Right lung (tissue), 5 donors: ENCODE data around the gene SPEG. TPM values are rescaled to one million over a fixed set of nuclear protein-coding genes. Genes with fewer than 3 reads are reported as not detected.

Experiments
- DNase-seq, 2 donors: peaks; one replicate each; pipeline ENCODE4 v3.0.0-alpha.2; 2013
- polyA plus RNA-seq, 5 donors: library from polyadenylated mRNA; unstranded; fragments of 120-200 nt; gene quantifications; one replicate each; pipeline versions ENCODE4 v1.2.1 to v1.2.3, GENCODE V29; 2013; ENCODE audit warnings: inconsistent platforms in 1 of 5, low replicate concordance in 1 of 5; ENCODE audit not compliant: insufficient read length in 5 of 5, insufficient read depth in 1 of 5

SPEG gene
- polyA plus RNA-seq, 5 donors = 18.1 to 35.5 (median 33.7) TPM

DNA sequence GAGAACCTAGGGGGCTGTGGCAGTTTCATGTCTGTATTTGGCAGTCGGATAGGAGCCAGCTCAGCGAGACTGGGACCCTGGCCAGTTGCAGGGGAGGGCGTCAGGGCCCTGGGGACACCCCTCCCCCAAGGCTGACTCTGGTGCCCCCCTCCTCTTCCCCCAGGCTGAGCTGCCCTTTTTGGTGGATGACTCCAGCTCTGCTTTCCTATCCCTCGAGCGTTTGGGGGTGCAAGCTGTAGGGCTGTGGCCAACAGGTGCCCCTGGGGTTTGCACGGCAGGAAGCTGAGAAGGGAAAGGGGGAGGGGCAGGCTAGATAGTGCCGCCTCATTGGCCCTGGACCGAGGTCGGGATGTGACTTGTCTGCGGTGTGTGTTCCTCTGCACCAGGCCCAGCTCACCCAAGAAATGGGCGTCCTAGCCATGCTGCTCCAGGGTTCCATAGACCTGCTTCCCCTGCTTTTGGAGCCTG is 26.4 kb downstream of the SPEG start:
- DNase-seq = no peak

DNA sequence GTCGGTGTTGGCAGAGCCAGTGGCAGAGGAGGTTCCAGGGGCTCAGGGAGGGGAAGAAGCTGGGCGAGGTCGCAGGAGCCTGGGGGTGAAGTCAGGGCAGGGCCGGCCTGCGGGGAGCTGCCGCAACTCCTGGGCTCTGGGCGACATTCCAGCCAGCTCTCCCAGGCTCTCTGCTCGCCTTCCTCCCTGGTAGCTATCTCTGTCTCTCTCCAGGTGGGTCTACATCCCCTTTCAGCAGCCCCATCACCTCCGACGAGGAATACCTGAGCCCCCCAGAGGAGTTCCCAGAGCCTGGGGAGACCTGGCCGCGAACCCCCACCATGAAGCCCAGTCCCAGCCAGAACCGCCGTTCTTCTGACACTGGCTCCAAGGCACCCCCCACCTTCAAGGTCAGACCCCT is 27.0 kb downstream of the SPEG start:
- DNase-seq = no peak

DNA sequence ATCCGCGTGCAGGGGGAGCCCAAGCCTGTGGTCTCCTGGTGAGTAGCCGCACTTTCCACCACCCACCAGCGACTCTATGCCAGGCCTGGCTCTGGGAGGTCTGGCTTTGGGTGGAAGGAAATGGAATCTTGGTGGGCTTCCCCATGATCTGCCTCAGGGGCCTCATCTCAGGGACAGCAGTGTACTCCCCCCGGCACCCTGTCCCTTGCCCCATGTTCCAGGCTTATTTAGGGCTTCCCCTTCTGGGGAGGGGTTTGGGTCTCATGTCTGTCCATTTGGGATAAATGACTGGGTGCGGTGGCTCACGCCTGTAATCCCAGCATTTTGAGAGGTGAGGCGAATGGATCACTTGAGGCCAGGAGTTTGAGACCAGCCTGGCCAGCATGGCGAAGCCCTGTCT is 27.7 kb downstream of the SPEG start:
- no peak for DNase-seq

GRCh38 chr2:219464286-219465032 is 29.8 kb downstream of the SPEG start:
- DNase-seq = no peak

DNA sequence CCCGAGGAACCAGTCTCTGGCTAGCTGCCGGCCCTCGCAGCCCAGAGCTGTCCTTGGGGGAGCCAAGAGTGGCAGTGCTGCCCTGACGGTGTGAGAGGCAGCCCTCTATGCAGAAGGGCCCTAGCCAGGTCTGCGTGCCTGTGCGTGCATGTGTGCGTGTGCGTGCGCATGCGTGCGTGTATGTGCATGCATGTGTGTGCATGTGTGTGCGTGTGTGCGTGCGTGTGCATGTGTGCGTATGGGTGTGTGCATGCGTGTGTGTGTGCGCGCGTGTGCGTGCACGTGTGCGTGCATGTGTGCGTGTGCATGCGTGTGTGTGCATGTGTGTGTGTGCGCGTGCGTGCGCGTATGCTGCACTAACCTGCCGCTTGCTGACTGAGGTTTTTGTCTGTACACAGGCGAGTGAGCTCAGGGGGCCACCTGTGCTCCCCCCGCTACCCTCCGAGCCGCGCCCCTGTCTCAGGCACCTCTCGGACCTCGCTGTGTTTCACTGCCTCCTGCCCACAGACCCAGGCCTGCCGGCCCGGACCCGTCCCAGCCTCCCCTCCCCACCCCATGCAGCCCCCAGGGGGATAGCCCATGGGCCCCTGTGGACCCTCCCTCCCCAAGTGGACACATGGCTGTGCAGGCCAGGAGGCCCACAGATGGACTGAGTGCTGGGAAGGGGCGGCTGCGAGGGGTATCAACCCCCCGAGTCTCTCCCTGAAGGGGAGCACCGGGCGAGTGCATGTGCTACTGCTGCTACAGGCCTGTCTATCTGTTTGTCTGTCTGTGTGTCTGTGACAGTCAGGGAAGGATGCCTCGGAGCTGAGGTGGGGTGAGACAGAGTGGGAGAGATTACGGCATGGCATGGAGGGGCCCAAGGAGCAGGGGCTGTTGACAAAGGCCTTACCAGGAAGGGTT is 31.3 kb downstream of the SPEG start:
- DNase-seq = no peak

- DNase-seq = no peak
These were observed 32.4 kb downstream of the SPEG start for GRCh38 chr2:219466816-219467735.

DNA sequence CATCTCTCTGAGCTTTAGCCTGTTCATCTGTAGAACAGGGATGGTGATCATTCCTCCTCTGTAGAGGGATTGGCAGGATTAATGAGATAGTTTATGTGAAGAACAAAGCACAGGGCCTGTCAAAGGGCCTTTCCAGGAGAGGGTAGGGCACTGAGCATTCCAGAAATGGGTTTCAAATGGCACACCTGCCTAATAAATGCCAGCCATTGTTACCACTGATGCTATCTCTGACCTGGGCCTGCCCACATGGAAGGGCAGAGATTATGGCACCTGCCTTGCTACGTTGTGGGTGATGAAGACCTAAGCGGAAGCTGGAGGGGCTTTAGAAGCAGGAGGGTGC is 33.1 kb downstream of the SPEG start:
- DNase-seq = no peak

DNA sequence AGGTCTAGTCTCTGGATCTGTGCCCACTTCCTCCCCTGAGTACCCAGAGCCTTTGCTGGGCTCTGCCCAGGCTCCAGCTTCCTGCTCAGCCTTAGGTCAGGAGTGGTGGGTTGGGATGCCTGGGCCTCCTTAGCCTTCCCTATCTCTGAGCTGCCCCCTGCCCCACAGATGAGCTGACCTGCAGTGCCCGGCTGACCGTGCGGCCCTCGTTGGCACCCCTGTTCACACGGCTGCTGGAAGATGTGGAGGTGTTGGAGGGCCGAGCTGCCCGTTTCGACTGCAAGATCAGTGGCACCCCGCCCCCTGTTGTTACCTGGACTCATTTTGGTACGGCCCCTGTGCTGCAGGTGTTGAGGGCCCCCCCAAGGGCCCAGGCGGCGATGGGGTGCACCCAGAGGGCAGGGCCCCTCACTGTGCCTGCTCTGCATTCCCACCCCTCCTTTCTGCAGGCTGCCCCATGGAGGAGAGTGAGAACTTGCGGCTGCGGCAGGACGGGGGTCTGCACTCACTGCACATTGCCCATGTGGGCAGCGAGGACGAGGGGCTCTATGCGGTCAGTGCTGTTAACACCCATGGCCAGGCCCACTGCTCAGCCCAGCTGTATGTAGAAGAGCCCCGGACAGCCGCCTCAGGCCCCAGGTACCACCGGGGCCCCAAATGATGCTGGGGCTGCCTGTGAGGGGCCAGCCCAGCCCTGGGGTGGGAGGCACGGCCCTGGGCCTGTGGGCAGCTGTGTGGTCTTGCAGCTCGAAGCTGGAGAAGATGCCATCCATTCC is 34.0 kb downstream of the SPEG start:
- no peak for DNase-seq

DNA sequence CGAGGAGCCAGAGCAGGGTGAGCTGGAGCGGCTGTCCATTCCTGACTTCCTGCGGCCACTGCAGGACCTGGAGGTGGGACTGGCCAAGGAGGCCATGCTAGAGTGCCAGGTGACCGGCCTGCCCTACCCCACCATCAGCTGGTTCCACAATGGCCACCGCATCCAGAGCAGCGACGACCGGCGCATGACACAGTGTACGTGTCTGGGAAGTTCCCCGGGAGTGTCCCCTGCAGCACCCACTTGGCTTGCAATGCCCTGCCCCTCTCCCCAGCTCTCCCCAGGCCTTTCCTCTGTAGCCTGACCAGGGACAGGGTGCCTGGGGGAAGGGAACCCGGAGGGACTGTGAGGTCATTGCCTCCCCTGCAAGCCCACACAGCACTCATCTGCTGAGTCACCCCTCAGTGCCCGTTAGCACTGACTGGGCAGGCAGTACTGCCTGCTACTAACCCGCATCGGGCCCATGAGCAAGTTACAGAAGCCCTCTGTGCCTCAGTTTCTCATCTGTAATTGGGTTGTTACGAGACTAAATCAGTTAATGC is 34.6 kb downstream of the SPEG start:
- DNase-seq = no peak

- no peak for DNase-seq
These were observed 35.8 kb downstream of the SPEG start for GRCh38 chr2:219470429-219470828.

DNA sequence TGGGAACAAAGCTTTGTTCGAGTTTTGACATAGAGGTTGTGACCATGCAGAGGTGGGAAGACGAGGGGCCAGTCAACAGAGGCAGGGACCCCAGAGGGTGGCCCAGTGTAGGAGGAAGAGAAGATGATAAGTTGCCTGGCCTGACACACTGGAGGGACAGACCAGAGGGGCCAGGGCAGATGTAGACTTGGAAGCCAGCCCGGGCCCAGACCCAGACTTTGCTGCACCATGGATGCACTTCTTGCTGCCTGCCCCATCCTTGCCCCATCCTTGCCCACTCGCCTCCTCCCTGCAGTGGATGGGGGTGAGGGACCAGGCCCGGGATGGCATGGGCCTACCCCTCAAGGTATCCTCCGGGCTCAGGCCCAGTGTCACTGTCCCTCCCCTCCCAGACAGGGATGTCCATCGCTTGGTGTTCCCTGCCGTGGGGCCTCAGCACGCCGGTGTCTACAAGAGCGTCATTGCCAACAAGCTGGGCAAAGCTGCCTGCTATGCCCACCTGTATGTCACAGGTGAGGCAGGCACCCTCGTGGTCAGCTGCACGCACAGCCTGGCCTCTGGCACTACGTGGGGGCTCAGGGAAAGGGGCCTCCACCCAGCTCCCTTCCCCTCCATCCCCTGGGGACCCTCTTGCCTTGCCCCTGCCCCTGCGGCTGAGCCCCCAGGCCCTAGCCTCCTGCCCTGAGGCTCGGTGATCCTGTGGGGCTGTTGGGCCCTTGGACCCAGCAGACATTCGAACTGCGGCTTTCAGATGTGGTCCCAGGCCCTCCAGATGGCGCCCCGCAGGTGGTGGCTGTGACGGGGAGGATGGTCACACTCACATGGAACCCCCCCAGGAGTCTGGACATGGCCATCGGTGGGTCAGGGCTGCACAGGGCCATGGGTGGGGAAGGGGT is 37.1 kb downstream of the SPEG start:
- no peak for DNase-seq

- DNase-seq = no peak
These were observed 38.1 kb downstream of the SPEG start for GRCh38 chr2:219472629-219473187.

DNA sequence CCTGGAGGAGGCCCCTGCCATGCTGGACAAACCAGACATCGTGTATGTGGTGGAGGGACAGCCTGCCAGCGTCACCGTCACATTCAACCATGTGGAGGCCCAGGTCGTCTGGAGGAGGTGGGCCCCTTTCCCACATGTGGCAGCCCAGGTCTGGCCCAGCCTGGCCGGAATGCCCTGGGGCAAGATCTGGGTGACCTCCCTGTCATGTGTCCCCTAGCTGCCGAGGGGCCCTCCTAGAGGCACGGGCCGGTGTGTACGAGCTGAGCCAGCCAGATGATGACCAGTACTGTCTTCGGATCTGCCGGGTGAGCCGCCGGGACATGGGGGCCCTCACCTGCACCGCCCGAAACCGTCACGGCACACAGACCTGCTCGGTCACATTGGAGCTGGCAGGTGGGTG is 38.9 kb downstream of the SPEG start:
- no peak for DNase-seq

DNA sequence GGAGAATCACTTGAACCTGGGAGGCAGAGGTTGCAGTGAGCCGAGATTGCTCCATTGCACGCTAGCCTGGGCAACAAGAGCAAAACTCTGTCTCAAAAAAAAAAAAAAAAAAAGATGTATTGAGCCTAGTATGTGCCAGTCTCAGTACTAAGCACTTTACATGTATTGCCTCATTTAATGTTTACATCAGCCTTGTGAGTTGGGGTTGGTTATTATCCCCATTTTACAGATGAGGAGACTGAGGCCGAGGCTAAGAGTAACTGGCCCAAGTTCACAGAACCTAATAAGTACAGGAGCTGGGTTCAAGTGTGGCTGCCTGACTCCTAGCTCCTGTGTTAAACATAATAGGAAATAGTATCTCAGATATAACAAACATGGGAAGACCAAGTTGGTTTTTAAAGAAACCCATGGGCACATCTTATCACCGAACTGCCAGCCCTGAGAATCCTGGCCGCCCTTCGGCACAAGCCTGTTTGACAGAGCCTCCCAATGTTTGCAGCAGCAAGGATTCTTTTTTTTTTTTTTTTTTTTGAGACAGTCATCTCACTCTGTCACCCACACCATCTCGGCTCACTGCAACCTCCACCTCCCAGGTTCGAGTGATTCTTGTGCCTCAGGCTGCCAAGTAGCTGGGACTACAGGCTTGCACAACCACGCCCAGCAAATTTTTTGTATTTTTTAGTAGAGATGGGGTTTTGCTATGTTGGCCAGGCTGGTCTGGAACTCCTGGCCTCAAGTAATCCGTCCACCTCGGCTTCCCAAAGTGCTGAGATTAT is 39.8 kb downstream of the SPEG start:
- no peak for DNase-seq

DNA sequence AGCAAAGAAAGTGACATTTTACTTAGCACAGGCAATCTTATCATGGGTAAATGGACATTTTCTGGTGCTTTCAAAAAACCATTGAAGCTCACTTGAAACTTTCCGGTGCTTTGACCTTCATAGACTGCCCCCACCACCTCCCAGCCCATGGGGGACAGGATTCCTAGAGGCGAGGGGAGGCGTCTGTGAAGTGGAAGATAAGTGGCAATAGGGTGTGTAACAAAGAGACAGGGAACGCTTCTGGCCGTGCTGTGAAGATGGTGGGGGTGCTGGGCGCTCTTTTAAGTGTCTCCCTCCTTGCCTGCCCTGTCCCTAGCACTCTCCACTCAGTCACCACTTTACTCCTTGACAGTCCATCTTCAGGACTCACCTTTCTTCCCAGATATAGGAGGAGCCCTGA is 40.6 kb downstream of the SPEG start:
- DNase-seq = no peak

GRCh38 chr2:219475697-219476651 is 41.3 kb downstream of the SPEG start:
- peak in 1 of 2 donors; percentile 60 for DNase-seq

- no peak for DNase-seq
These were observed 42.1 kb downstream of the SPEG start for GRCh38 chr2:219476652-219477151.
